Measurements from ENCODE around the gene CMTM6.

DNA sequence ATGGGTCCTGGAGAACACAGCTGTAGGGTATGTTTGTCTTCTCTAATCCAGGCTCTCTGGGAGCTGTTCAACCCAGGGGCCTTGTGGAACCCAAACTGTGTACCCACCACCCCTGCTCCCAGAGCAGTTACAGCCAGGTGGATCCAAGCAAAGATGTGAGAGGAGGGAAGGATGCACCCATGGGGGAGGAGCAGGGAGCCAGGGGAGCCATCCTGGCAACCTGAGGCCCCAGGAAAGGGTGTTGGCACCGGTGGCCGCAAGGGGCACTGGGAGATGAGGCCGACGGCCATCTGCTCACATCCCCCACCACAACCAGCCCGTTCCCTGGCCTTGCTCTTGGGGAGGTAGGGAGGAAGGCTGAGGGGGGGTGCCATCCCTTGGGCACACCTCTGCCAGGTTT, 43.2 kb downstream of the CMTM6 start:
- TF ChIP-seq, protein P1, sequence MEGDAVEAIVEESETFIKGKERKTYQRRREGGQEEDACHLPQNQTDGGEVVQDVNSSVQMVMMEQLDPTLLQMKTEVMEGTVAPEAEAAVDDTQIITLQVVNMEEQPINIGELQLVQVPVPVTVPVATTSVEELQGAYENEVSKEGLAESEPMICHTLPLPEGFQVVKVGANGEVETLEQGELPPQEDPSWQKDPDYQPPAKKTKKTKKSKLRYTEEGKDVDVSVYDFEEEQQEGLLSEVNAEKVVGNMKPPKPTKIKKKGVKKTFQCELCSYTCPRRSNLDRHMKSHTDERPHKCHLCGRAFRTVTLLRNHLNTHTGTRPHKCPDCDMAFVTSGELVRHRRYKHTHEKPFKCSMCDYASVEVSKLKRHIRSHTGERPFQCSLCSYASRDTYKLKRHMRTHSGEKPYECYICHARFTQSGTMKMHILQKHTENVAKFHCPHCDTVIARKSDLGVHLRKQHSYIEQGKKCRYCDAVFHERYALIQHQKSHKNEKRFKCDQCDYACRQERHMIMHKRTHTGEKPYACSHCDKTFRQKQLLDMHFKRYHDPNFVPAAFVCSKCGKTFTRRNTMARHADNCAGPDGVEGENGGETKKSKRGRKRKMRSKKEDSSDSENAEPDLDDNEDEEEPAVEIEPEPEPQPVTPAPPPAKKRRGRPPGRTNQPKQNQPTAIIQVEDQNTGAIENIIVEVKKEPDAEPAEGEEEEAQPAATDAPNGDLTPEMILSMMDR (IDR thresholded peaks at IDR 0.05; ENCODE audit: insufficient read depth, low read length) = no peak
- no peak for TF ChIP-seq POLR2AphosphoS5 (IDR thresholded peaks at IDR 0.05; ENCODE audit: low read depth)
- TF ChIP-seq, protein P2, sequence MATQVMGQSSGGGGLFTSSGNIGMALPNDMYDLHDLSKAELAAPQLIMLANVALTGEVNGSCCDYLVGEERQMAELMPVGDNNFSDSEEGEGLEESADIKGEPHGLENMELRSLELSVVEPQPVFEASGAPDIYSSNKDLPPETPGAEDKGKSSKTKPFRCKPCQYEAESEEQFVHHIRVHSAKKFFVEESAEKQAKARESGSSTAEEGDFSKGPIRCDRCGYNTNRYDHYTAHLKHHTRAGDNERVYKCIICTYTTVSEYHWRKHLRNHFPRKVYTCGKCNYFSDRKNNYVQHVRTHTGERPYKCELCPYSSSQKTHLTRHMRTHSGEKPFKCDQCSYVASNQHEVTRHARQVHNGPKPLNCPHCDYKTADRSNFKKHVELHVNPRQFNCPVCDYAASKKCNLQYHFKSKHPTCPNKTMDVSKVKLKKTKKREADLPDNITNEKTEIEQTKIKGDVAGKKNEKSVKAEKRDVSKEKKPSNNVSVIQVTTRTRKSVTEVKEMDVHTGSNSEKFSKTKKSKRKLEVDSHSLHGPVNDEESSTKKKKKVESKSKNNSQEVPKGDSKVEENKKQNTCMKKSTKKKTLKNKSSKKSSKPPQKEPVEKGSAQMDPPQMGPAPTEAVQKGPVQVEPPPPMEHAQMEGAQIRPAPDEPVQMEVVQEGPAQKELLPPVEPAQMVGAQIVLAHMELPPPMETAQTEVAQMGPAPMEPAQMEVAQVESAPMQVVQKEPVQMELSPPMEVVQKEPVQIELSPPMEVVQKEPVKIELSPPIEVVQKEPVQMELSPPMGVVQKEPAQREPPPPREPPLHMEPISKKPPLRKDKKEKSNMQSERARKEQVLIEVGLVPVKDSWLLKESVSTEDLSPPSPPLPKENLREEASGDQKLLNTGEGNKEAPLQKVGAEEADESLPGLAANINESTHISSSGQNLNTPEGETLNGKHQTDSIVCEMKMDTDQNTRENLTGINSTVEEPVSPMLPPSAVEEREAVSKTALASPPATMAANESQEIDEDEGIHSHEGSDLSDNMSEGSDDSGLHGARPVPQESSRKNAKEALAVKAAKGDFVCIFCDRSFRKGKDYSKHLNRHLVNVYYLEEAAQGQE (IDR thresholded peaks at IDR 0.05; ENCODE audit: insufficient replicate concordance, low read depth) = no peak
- TF ChIP-seq SPI1 (IDR thresholded peaks at IDR 0.05; ENCODE audit: borderline replicate concordance, low read depth) = no peak
- TF ChIP-seq GABPA (IDR thresholded peaks at IDR 0.05; ENCODE audit: low read depth) = no peak
